Karpas-422 (cell line): ENCODE data around the gene CARMIL1. TPM values are rescaled to one million over a fixed set of nuclear protein-coding genes. Genes with fewer than 3 reads are reported as not detected.

Experiments
- DNase-seq: peaks from one replicate; pipeline ENCODE4 v3.0.0-alpha.2; 2015
- H2AFZ ChIP-seq: fragments of 200-600 bp; sonication (generic); 2 replicates; pipeline ENCODE4 v1.6.1; 2014; ENCODE audit warnings: antibody characterized with exemption, low read length, mixed read lengths
- H3K27ac ChIP-seq: fragments of 200-600 bp; sonication (generic); 2 replicates; pipeline ENCODE4 v1.5.1; 2014; ENCODE audit warnings: mild to moderate bottlenecking, low read length, moderate library complexity
- H3K27me3 ChIP-seq: fragments of 200-600 bp; sonication (generic); 2 replicates; pipeline ENCODE4 v1.6.1; 2014; ENCODE audit warnings: low read length, mixed read lengths
- H3K36me3 ChIP-seq: fragments of 200-600 bp; sonication (generic); 2 replicates; pipeline ENCODE4 v1.6.1; 2014; ENCODE audit warnings: low read length, mixed read lengths; ENCODE audit not compliant: insufficient read depth
- H3K4me1 ChIP-seq: fragments of 200-600 bp; sonication (generic); 2 replicates; pipeline ENCODE4 v1.6.1; 2014; ENCODE audit warnings: mild to moderate bottlenecking, low read length, mixed read lengths
- H3K4me2 ChIP-seq: fragments of 200-600 bp; sonication (generic); 2 replicates; pipeline ENCODE4 v1.6.1; 2014; ENCODE audit warnings: low read length, low read depth, mild to moderate bottlenecking; ENCODE audit not compliant: poor library complexity, severe bottlenecking
- H3K4me3 ChIP-seq: fragments of 200-600 bp; sonication (generic); 2 replicates; pipeline ENCODE4 v1.5.1; 2014; ENCODE audit warnings: mild to moderate bottlenecking, antibody characterized with exemption, low read length, mixed read lengths
- H3K79me2 ChIP-seq: fragments of 200-600 bp; sonication (generic); 2 replicates; pipeline ENCODE4 v1.6.1; 2014; ENCODE audit warnings: mild to moderate bottlenecking, low read length, mixed read lengths
- H3K9ac ChIP-seq: fragments of 200-600 bp; sonication (generic); 2 replicates; pipeline ENCODE4 v1.6.0; 2014; ENCODE audit warnings: low read length
- H3K9me2 ChIP-seq: fragments of 200-600 bp; sonication (generic), shearing (Covaris generic); replicated peaks from 2 replicates; pipeline ENCODE4 v1.6.0; 2014; ENCODE audit warnings: mild to moderate bottlenecking, low read length, moderate library complexity; ENCODE audit not compliant: insufficient read depth
- H3K9me3 ChIP-seq: fragments of 300-700, 200-600 bp; sonication (generic); 2 replicates; pipeline ENCODE4 v1.6.1; 2014; ENCODE audit warnings: low read length, mixed read lengths
- H4K20me1 ChIP-seq: fragments of 200-600 bp; sonication (generic); 2 replicates; pipeline ENCODE4 v1.6.1; 2014; ENCODE audit warnings: mild to moderate bottlenecking, antibody characterized with exemption, low read length, low read depth; ENCODE audit not compliant: insufficient read depth
- total RNA-seq: library from RNA; depleted of rRNA; stranded (reverse); fragments of >200 nt; shearing (Covaris generic); gene quantifications from 2 replicates; pipeline ENCODE4 v1.2.3, GENCODE V29; 2014; ENCODE audit warnings: low replicate concordance

CARMIL1 gene
- total RNA-seq, 1 experiment from 2014 or later, result 0.04 TPM

DNA sequence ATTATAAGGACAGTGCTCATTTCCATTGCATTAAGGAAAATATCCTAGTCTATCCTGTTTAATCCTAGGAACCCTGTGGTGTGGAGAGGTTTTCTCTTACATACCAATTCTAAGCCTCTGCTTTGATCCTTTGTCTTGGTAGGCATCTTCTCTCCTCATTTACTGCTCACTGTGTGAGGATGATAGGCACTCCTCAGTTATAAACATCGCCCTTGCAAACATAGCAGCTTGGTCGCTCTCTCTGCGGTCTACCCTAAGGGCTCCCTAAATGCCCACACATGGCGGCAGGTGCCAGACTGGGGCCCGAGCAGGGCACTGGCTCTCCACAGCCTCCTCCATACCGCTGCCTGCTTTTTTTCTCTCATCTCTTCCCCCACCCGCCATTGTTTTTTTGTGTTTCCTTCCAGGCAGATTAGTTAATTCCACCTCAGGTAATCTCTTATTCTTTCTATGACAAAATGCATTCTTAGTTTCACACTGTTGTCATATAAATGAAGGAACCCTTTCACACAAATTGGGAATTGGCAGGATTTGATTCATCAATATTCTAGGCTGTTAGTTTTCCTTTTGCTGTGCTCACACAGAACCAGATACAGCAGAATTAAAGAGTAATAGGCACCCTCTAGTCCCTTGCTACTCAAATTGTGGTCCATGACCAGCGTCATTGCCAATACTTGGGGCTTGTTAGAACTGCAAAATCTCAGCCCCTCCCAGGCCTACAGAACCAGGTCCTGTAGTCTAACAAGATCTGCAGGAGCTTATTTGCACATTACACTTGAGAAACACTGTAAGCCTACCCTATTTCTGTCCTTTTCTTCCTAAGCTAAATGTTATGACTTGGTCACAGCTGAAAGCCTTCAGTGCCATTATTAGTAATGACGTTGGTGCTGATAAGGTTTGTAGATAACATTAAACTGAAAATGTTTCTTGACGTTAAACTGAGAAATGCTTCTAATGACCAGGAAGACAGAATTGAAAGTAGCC lies 36.3 kb downstream of the CARMIL1 start:
- Histone ChIP-seq H3K9ac (no peak overlapping the region), H3K27ac (no peak overlapping the region), H3K4me1 (no peaks in the 10 kb centered on the region), H3K27me3 (no peaks in the 10 kb centered on the region), H2AFZ (no peak overlapping the region), H3K4me3 (no peak overlapping the region), H3K9me3 (no peaks in the 10 kb centered on the region), H3K9me2 (no peaks in the 10 kb centered on the region), H3K79me2 (no peaks in the 10 kb centered on the region), H4K20me1 (no peaks in the 10 kb centered on the region), H3K4me2 (no peak overlapping the region), H3K36me3 (no peaks in the 10 kb centered on the region)
- DNase-seq, result no peak

DNA sequence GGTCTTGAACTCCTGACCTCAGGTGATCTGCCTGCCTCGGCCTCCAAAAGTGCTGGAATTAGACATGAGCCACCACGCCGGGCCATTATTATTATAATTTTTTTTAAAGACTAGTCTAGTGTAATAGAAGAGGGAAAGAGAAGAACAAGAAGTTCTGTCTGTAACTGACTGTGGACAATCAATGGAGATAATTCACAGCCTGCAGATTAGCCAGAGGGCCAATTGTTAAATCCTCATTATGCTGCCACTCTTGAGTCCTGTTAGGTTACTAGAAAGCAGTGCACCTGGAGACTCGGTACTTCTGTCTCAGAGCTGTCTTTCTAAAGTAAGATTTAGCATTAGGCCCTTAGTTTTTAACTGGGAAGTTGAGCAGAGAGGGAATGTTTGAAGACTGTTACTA lies 37.5 kb downstream of the CARMIL1 start:
- Histone ChIP-seq H3K4me3 (no peak overlapping the region), H2AFZ (no peak overlapping the region), H4K20me1 (no peaks in the 10 kb centered on the region), H3K4me2 (no peak overlapping the region), H3K4me1 (no peaks in the 10 kb centered on the region), H3K9me3 (no peaks in the 10 kb centered on the region), H3K27ac (no peak overlapping the region), H3K79me2 (no peaks in the 10 kb centered on the region), H3K36me3 (no peaks in the 10 kb centered on the region), H3K9me2 (no peaks in the 10 kb centered on the region), H3K27me3 (no peaks in the 10 kb centered on the region), H3K9ac (no peak overlapping the region)
- DNase-seq, result no peak

DNA sequence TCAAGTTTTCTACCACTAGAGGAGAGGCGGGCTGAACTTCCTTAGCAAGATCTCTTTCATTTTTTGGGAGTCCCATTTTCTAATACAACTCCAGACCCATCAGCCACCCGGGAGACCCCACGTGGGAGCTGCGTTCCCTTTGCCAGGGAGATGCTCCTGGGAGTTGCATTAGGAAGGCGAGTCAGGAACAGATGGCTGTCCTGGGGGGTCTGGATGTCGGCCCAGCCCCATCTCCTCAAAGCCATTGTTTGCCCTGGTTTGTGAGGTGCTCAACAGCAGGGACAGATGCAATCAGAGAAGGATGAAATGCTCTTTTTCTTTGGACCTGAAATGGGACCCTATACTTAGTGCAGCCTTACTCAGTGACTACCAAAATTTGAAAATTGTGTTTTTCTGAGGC lies 39.4 kb downstream of the CARMIL1 start:
- Histone ChIP-seq H3K27ac (no peak overlapping the region), H3K9me3 (no peaks in the 10 kb centered on the region), H3K9ac (no peak overlapping the region), H3K27me3 (no peaks in the 10 kb centered on the region), H3K9me2 (no peaks in the 10 kb centered on the region), H3K36me3 (no peaks in the 10 kb centered on the region), H3K4me1 (no peaks in the 10 kb centered on the region), H3K4me3 (no peak overlapping the region), H3K79me2 (no peaks in the 10 kb centered on the region), H4K20me1 (no peaks in the 10 kb centered on the region), H2AFZ (no peak overlapping the region), H3K4me2 (no peak overlapping the region)
- no peak for DNase-seq

DNA sequence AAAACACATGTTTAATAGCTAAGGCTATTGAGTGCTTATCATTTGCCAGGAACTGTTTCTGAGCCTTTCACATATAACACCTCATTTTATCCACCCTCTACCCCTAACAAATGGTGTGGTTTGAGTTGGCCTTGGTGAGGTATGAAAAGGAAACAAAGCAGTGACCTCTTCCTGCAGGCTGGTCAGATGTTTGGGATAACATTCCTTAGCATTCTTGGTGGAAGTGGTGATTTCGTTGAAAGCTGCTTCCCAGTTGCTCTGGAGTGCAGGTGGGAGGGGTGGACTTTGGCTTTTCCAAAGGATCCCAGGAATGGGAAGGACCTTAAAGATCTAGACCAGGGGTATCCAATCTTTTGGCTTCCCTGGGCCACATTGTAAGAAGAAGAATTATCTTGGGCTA lies 41.3 kb downstream of the CARMIL1 start:
- DNase-seq, result no peak
- H3K4me3 ChIP-seq, result no peak overlapping the region
- no peaks in the 10 kb centered on the region for H3K4me1 ChIP-seq
- H3K79me2 ChIP-seq, result no peaks in the 10 kb centered on the region
- H4K20me1 ChIP-seq, result no peaks in the 10 kb centered on the region
- no peaks in the 10 kb centered on the region for H3K9me2 ChIP-seq
- H3K9ac ChIP-seq, result no peak overlapping the region
- no peaks in the 10 kb centered on the region for H3K9me3 ChIP-seq
- no peaks in the 10 kb centered on the region for H3K27me3 ChIP-seq
- no peak overlapping the region for H3K27ac ChIP-seq
- no peak overlapping the region for H2AFZ ChIP-seq
- H3K36me3 ChIP-seq, result no peaks in the 10 kb centered on the region
- no peak overlapping the region for H3K4me2 ChIP-seq

DNA sequence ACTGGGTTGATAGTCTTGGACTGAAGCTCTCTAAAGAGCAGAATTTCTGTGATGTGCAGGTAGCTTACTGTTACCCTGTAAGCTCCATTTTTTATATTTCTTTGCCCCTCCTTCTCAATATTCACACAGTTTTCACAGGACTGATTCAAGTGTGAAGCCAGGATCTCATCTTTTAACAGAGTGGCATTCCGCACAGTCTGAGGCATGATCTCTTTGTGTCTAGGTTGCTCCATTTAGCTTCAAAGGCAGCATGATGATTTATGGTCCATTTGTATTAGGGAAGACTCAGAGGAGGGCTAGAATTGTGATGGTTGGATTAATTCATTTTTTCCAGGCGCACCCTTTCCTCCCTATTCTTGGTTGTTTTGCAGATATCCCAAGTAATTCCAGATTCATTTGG lies 43.5 kb downstream of the CARMIL1 start:
- Histone ChIP-seq H3K9ac (no peak overlapping the region), H3K27ac (no peak overlapping the region), H3K4me1 (no peaks in the 10 kb centered on the region), H3K36me3 (no peaks in the 10 kb centered on the region), H3K9me2 (no peaks in the 10 kb centered on the region), H3K27me3 (no peaks in the 10 kb centered on the region), H3K79me2 (no peaks in the 10 kb centered on the region), H4K20me1 (no peaks in the 10 kb centered on the region), H3K9me3 (no peaks in the 10 kb centered on the region), H3K4me2 (no peak overlapping the region), H3K4me3 (no peak overlapping the region), H2AFZ (no peak overlapping the region)
- no peak for DNase-seq

DNA sequence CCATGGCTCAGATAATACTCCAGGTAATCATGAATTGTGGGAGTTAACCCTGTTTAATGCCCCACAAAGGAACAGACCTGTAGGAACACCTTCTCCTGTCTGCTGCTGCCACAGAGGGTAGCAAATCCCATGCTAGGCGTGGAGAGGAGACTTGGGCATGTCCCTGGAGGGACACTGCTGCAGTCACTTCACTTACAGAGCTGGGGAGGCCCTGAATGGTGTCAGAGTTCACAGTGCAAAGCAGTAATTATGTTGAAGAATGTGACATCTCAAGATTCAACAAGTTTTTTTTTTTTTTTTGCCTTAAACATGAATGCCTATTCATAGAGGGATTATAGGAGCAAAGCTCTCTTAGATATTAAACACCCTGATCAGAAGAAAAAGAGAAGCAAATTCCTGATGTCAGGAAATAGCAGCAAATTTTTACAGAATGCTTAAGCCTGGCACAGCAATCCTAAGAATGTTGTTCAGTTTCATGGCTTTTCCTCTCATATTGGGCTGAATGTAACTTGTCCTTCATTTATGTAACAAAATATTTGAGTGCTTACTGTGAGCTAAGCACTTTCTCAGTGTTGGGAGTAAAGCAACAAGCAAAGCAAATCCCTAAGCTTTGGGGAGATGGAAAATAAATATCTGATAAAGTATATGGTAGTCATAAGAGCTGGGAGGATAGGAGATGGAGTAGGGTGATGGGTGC lies 45.0 kb downstream of the CARMIL1 start:
- Histone ChIP-seq H3K9me3 (no peaks in the 10 kb centered on the region), H3K79me2 (no peaks in the 10 kb centered on the region), H3K4me1 (no peaks in the 10 kb centered on the region), H4K20me1 (no peaks in the 10 kb centered on the region), H2AFZ (no peak overlapping the region), H3K4me2 (no peak overlapping the region), H3K4me3 (no peak overlapping the region), H3K36me3 (no peaks in the 10 kb centered on the region), H3K9ac (no peak overlapping the region), H3K9me2 (no peaks in the 10 kb centered on the region), H3K27ac (no peak overlapping the region), H3K27me3 (no peaks in the 10 kb centered on the region)
- DNase-seq, result no peak

DNA sequence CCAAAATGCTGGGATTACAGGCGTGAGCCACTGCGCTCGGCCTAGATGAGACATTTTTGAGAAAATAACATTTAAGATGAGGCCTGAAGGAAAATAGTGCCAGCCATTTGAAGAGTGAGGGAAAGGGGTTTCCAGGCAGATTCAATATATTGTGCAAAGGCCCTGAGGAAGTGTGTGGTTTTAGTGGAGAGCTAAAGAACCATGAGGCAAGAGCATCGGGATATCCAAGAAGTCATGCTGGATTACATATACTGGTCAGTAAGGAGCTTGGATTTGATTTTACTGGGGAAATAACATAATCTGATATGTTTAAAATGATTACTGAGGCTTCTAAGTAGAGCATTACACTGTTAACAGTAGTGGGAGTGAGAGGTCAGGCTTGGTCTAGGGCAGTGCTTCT lies 47.0 kb downstream of the CARMIL1 start:
- H3K9me2 ChIP-seq, result no peaks in the 10 kb centered on the region
- H3K36me3 ChIP-seq, result no peaks in the 10 kb centered on the region
- DNase-seq, result no peak
- no peaks in the 10 kb centered on the region for H3K79me2 ChIP-seq
- no peaks in the 10 kb centered on the region for H3K9me3 ChIP-seq
- H3K27me3 ChIP-seq, result no peaks in the 10 kb centered on the region
- H3K27ac ChIP-seq, result no peak overlapping the region
- H2AFZ ChIP-seq, result no peak overlapping the region
- no peaks in the 10 kb centered on the region for H4K20me1 ChIP-seq
- no peaks in the 10 kb centered on the region for H3K4me1 ChIP-seq
- H3K4me3 ChIP-seq, result no peak overlapping the region
- H3K4me2 ChIP-seq, result no peak overlapping the region
- H3K9ac ChIP-seq, result no peak overlapping the region

DNA sequence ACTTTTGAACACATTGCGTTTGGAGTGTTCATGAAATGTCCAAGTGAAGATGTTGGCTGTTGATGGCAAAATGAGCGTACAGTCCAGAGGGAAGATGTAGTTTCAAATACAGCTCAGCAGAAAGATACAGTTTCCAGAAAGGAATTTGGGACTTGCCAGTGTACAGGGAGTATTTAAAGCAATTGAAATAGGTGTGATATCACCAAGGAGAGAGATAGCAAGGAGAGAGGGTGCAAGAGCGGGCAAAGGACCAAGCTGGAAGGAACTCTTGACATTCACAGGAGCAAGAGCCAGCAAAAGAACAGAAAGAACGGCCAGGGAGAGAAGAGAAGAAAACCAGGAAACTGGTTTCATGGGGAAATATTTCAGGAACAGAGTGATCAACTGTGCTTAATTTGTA lies 47.8 kb downstream of the CARMIL1 start:
- Histone ChIP-seq H3K36me3 (no peaks in the 10 kb centered on the region), H3K9me3 (no peaks in the 10 kb centered on the region), H4K20me1 (no peaks in the 10 kb centered on the region), H3K27ac (no peak overlapping the region), H3K4me3 (no peak overlapping the region), H3K79me2 (no peaks in the 10 kb centered on the region), H3K9ac (no peak overlapping the region), H2AFZ (no peak overlapping the region), H3K27me3 (no peaks in the 10 kb centered on the region), H3K4me1 (no peaks in the 10 kb centered on the region), H3K4me2 (no peak overlapping the region), H3K9me2 (no peaks in the 10 kb centered on the region)
- no peak for DNase-seq
